MM.1S (cell line): Measurements from ENCODE around the gene SLC8A1.

Experiments used
- DNase-seq: peaks from one replicate; pipeline ENCODE4 v3.0.0-alpha.2; 2015
- H2AFZ ChIP-seq: fragments of 300-600 bp; sonication (generic); 2 replicates; pipeline ENCODE4 v1.6.0; 2016; ENCODE audit warnings: antibody characterized with exemption, low read length
- H3F3A ChIP-seq: fragments of 300-600 bp; sonication (generic); 2 replicates; pipeline ENCODE4 v1.6.1; 2016; ENCODE audit warnings: mild to moderate bottlenecking, antibody characterized with exemption, low read length, moderate library complexity, mixed read lengths; ENCODE audit not compliant: insufficient read depth
- H3K27ac ChIP-seq: fragments of 300-600 bp; sonication (generic); 2 replicates; pipeline ENCODE4 v1.5.1; 2016; ENCODE audit warnings: mild to moderate bottlenecking, low read length
- H3K27me3 ChIP-seq: fragments of 300-600 bp; sonication (generic); replicated peaks from 2 replicates; pipeline ENCODE4 v1.6.0; 2016; ENCODE audit warnings: low read length; ENCODE audit not compliant: insufficient read depth
- H3K36me3 ChIP-seq: fragments of 300-600 bp; sonication (generic); replicated peaks from 2 replicates; pipeline ENCODE4 v1.6.1; 2016; ENCODE audit warnings: mild to moderate bottlenecking, low read length, mixed read lengths; ENCODE audit not compliant: insufficient read depth
- H3K4me1 ChIP-seq: fragments of 300-600 bp; sonication (generic); 2 replicates; pipeline ENCODE4 v1.6.1; 2016; ENCODE audit warnings: low read length, mixed read lengths
- H3K4me2 ChIP-seq: fragments of 300-600 bp; sonication (generic); 2 replicates; pipeline ENCODE4 v1.6.0; 2016; ENCODE audit warnings: low read depth, low read length
- H3K4me3 ChIP-seq: fragments of 300-600 bp; sonication (generic); 2 replicates; pipeline ENCODE4 v1.5.1; 2016; ENCODE audit warnings: low read length, mixed read lengths
- H3K79me2 ChIP-seq: fragments of 300-600 bp; sonication (generic); 2 replicates; pipeline ENCODE4 v1.6.1; 2016; ENCODE audit warnings: mixed run types, low read length, mixed read lengths
- H3K9ac ChIP-seq: fragments of 300-600 bp; sonication (generic); 2 replicates; pipeline ENCODE4 v1.6.1; 2016; ENCODE audit warnings: low read length, mixed read lengths
- H3K9me2 ChIP-seq: fragments of 300-600 bp; sonication (generic); replicated peaks from 2 replicates; pipeline ENCODE4 v1.6.1; 2016; ENCODE audit warnings: mild to moderate bottlenecking, low read length, mixed read lengths; ENCODE audit not compliant: insufficient read depth
- H3K9me3 ChIP-seq: fragments of 300-600 bp; sonication (generic); replicated peaks from 2 replicates; pipeline ENCODE4 v1.6.1; 2016; ENCODE audit warnings: mild to moderate bottlenecking, low read length, mixed read lengths; ENCODE audit not compliant: insufficient read depth
- H4K20me1 ChIP-seq: fragments of 300-600 bp; sonication (generic); 2 replicates; pipeline ENCODE4 v1.6.1; 2016; ENCODE audit warnings: mild to moderate bottlenecking, low read length, moderate library complexity, mixed read lengths; ENCODE audit not compliant: insufficient read depth
- EZH2 ChIP-seq: fragments of 300-600 bp; sonication (generic); optimal IDR thresholded peaks from 2 replicates; pipeline ENCODE3; 2017; ENCODE audit warnings: low read depth, mild to moderate bottlenecking, antibody characterized with exemption, low read length, mixed read lengths
- EZH2phosphoT487 ChIP-seq: fragments of 300-600 bp; sonication (generic); IDR thresholded peaks from 2 replicates; pipeline ENCODE4 v1.6.1; 2018; ENCODE audit warnings: antibody characterized with exemption, low read length
- TF ChIP-seq, protein P1 (sequence below): fragments of 300-600 bp; sonication (generic); IDR thresholded peaks from 2 replicates; pipeline ENCODE4 v1.5.1; 2016; ENCODE audit warnings: antibody characterized with exemption, low read length, mixed read lengths

The SLC8A1 gene

DNA sequence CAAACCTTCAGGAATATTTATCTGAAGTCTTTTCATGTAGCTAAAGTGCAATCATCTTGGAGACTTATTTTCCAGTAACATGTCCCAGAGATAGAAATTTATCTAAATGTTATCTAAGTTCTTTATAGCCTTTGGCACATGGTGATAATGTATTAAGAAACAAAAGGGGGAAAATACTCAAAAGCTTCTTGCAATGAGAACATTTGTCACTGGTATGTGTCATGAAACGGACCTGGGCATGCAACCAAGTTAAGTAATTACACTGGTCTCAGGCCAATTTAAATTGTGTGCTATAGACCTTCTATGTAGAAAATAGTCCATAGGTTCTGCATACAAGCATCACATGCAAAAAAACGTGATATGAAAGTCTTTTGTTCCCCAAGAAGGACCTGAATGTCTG lies 136.2 kb downstream of the SLC8A1 start:
- Histone ChIP-seq H3K4me2 (no peak overlapping the region), H3F3A (no peaks in the 10 kb centered on the region), H3K36me3 (no peaks in the 10 kb centered on the region), H3K4me1 (no peaks in the 10 kb centered on the region), H3K9ac (no peak overlapping the region), H3K27me3 (no peaks in the 10 kb centered on the region), H3K9me2 (no peaks in the 10 kb centered on the region), H3K9me3 (no peaks in the 10 kb centered on the region), H2AFZ (no peak overlapping the region), H3K79me2 (no peaks in the 10 kb centered on the region), H4K20me1 (no peaks in the 10 kb centered on the region), H3K27ac (no peak overlapping the region), H3K4me3 (no peak overlapping the region)
- DNase-seq = no peak
- TF ChIP-seq EZH2 (no peak), EZH2phosphoT487 (no peak)
- TF ChIP-seq, protein P1, sequence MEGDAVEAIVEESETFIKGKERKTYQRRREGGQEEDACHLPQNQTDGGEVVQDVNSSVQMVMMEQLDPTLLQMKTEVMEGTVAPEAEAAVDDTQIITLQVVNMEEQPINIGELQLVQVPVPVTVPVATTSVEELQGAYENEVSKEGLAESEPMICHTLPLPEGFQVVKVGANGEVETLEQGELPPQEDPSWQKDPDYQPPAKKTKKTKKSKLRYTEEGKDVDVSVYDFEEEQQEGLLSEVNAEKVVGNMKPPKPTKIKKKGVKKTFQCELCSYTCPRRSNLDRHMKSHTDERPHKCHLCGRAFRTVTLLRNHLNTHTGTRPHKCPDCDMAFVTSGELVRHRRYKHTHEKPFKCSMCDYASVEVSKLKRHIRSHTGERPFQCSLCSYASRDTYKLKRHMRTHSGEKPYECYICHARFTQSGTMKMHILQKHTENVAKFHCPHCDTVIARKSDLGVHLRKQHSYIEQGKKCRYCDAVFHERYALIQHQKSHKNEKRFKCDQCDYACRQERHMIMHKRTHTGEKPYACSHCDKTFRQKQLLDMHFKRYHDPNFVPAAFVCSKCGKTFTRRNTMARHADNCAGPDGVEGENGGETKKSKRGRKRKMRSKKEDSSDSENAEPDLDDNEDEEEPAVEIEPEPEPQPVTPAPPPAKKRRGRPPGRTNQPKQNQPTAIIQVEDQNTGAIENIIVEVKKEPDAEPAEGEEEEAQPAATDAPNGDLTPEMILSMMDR = no peak

DNA sequence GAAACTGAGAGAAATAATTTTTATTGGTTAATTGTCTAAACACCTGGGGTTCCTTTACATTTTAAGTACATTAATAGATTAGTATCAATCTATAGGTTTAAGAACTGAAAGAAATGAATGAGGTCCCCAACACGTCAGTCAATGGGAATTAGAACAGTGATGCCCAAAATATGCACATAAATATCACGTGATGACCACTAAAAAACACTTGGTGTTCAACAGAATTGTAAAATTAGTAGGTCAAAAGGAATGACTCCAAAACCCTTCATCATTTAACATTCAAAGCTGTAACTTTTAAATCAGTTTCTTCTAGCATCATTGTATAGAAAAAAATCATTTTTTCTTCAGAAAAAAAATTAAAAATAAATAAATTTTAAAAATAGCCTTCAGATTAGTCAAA lies 140.9 kb downstream of the SLC8A1 start:
- H3K27me3 ChIP-seq = no peaks in the 10 kb centered on the region
- no peak overlapping the region for H3K4me3 ChIP-seq
- H2AFZ ChIP-seq = no peak overlapping the region
- no peak for TF ChIP-seq EZH2
- TF ChIP-seq, protein P1 = no peak
- TF ChIP-seq EZH2phosphoT487 = no peak
- H3K36me3 ChIP-seq = no peaks in the 10 kb centered on the region
- no peak overlapping the region for H3K4me2 ChIP-seq
- no peak overlapping the region for H3K27ac ChIP-seq
- H3F3A ChIP-seq = peaks cover 3% of the 10 kb centered on the region; the same call in 1 of the 2 replicates
- no peak for DNase-seq
- H3K79me2 ChIP-seq = no peaks in the 10 kb centered on the region
- H3K9me2 ChIP-seq = no peaks in the 10 kb centered on the region
- H4K20me1 ChIP-seq = no peaks in the 10 kb centered on the region
- no peaks in the 10 kb centered on the region for H3K9me3 ChIP-seq
- no peak overlapping the region for H3K9ac ChIP-seq
- H3K4me1 ChIP-seq = peaks cover 6% of the 10 kb centered on the region

DNA sequence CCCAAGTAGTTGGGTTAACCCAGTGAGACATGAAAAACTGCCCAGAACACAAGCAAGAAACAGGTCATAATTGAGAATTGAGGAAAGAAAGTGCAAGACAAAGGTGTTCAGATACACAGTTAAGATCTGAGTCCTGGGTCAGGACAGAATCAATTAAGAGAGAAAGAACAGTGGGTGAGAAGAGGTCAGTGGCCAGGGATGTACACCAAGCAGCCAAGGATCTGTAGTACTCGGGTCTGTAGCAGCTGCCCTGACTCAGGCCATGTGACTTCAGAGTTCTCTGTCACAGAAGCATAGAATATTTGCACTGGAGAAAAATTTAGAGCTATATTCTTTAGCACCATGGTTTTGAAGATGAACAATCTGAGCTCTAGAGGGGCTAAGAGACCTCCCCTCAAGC lies 141.6 kb downstream of the SLC8A1 start:
- H4K20me1 ChIP-seq = no peaks in the 10 kb centered on the region
- H3K9ac ChIP-seq = no peak overlapping the region
- H3K27ac ChIP-seq = no peak overlapping the region
- no peaks in the 10 kb centered on the region for H3K79me2 ChIP-seq
- no peaks in the 10 kb centered on the region for H3K36me3 ChIP-seq
- peaks cover 3% of the 10 kb centered on the region; the same call in 1 of the 2 replicates for H3F3A ChIP-seq
- no peak overlapping the region for H3K4me2 ChIP-seq
- TF ChIP-seq, protein P1 = no peak
- TF ChIP-seq EZH2phosphoT487 = no peak
- TF ChIP-seq EZH2 = no peak
- no peak overlapping the region for H2AFZ ChIP-seq
- no peaks in the 10 kb centered on the region for H3K9me3 ChIP-seq
- H3K4me3 ChIP-seq = no peak overlapping the region
- no peak for DNase-seq
- H3K27me3 ChIP-seq = no peaks in the 10 kb centered on the region
- H3K9me2 ChIP-seq = no peaks in the 10 kb centered on the region
- peaks cover 6% of the 10 kb centered on the region for H3K4me1 ChIP-seq
